DND-41 (cell line): ENCODE measurements around the gene EDN3.

Source experiments
- ATAC-seq: fragments of 200-7000 bp; cut with Tn5 transposase; 3 replicates; pipeline ENCODE4 v1.9.1; 2021; ENCODE audit warnings: low read depth; ENCODE audit not compliant: insufficient read depth
- DNase-seq: peaks from one replicate; pipeline ENCODE4 v3.0.0-alpha.2; 2020
- H2AFZ ChIP-seq: 2 replicates; pipeline ENCODE4 v1.6.0; 2012; ENCODE audit warnings: low read depth, low read length
- H3K27ac ChIP-seq: 2 replicates; pipeline ENCODE4 v1.5.1; 2012; ENCODE audit warnings: low read length, inconsistent platforms
- H3K27me3 ChIP-seq: fragments of 200-600 bp; sonication (generic); 2 replicates; pipeline ENCODE4 v1.6.0; 2012; ENCODE audit warnings: low read length, mild to moderate bottlenecking, inconsistent platforms; ENCODE audit not compliant: insufficient read depth, poor library complexity
- H3K36me3 ChIP-seq: 2 replicates; pipeline ENCODE4 v1.5.1; 2012; ENCODE audit warnings: low read length, inconsistent platforms; ENCODE audit not compliant: insufficient read depth
- H3K4me1 ChIP-seq: 2 replicates; pipeline ENCODE4 v1.5.1; 2012; ENCODE audit warnings: mild to moderate bottlenecking, low read length; ENCODE audit not compliant: insufficient read depth
- H3K4me2 ChIP-seq: 2 replicates; pipeline ENCODE4 v1.6.0; 2012; ENCODE audit warnings: mild to moderate bottlenecking, moderate library complexity, low read length, inconsistent platforms; ENCODE audit not compliant: insufficient read depth
- H3K4me3 ChIP-seq, 2 experiments: fragments of 200-600 bp in 1 of 2; shearing (Covaris generic) in 1 of 2; 2 replicates each; pipeline ENCODE4 v1.5.1; 2012 to 2016; ENCODE audit warnings: inconsistent platforms in 2 of 2, low read length in 2 of 2, mild to moderate bottlenecking in 2 of 2, low read depth in 1 of 2, moderate library complexity in 1 of 2
- H3K79me2 ChIP-seq: 2 replicates; pipeline ENCODE4 v1.6.0; 2012; ENCODE audit warnings: low read length, inconsistent platforms; ENCODE audit not compliant: insufficient read depth
- H3K9ac ChIP-seq: 2 replicates; pipeline ENCODE4 v1.6.0; 2012; ENCODE audit warnings: low read depth, mild to moderate bottlenecking, inconsistent platforms, low read length, moderate library complexity
- H3K9me3 ChIP-seq: 2 replicates; pipeline ENCODE4 v1.5.1; 2012; ENCODE audit warnings: low read length, moderate library complexity, mild to moderate bottlenecking, inconsistent platforms; ENCODE audit not compliant: insufficient read depth, severe bottlenecking
- H4K20me1 ChIP-seq: 2 replicates; pipeline ENCODE4 v1.6.0; 2012; ENCODE audit warnings: low read length; ENCODE audit not compliant: insufficient read depth
- EZH2 ChIP-seq: IDR thresholded peaks from 3 replicates; pipeline ENCODE4 v1.6.1; 2012; ENCODE audit warnings: borderline replicate concordance, low read depth, mild to moderate bottlenecking, moderate library complexity, low read length, inconsistent platforms; ENCODE audit not compliant: severe bottlenecking
- TF ChIP-seq, protein P1 (sequence below): IDR thresholded peaks from 2 replicates; pipeline ENCODE4 v1.5.1; 2012; ENCODE audit warnings: borderline replicate concordance, low read length, moderate library complexity, mild to moderate bottlenecking; ENCODE audit not compliant: poor library complexity, severe bottlenecking; ENCODE audit errors: extremely low read depth

Gene EDN3

GRCh38 chr20:59268870-59269269, 31.5 kb upstream of the EDN3 start:
- Histone ChIP-seq H3K4me2 (no peak overlapping the region), H3K27ac (no peak overlapping the region), H3K27me3 (peaks cover 52% of the 10 kb centered on the region), H3K9ac (no peak overlapping the region), H3K79me2 (no peaks in the 10 kb centered on the region), H2AFZ (no peak overlapping the region), H3K9me3 (no peaks in the 10 kb centered on the region), H3K4me1 (no peaks in the 10 kb centered on the region), H4K20me1 (peaks cover 3% of the 10 kb centered on the region; the same call in 1 of the 2 replicates), H3K36me3 (no peaks in the 10 kb centered on the region), H3K4me3 (no peak overlapping the region)
- ATAC-seq: no peak
- TF ChIP-seq, protein P1, sequence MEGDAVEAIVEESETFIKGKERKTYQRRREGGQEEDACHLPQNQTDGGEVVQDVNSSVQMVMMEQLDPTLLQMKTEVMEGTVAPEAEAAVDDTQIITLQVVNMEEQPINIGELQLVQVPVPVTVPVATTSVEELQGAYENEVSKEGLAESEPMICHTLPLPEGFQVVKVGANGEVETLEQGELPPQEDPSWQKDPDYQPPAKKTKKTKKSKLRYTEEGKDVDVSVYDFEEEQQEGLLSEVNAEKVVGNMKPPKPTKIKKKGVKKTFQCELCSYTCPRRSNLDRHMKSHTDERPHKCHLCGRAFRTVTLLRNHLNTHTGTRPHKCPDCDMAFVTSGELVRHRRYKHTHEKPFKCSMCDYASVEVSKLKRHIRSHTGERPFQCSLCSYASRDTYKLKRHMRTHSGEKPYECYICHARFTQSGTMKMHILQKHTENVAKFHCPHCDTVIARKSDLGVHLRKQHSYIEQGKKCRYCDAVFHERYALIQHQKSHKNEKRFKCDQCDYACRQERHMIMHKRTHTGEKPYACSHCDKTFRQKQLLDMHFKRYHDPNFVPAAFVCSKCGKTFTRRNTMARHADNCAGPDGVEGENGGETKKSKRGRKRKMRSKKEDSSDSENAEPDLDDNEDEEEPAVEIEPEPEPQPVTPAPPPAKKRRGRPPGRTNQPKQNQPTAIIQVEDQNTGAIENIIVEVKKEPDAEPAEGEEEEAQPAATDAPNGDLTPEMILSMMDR: no peak
- TF ChIP-seq EZH2: no peak
- no peak for DNase-seq

GRCh38 chr20:59269411-59270025, 30.9 kb upstream of the EDN3 start:
- no peaks in the 10 kb centered on the region for H3K4me1 ChIP-seq
- H3K4me2 ChIP-seq: no peak overlapping the region
- ATAC-seq (no peak), DNase-seq (no peak)
- no peak overlapping the region for H3K27ac ChIP-seq
- no peaks in the 10 kb centered on the region for H3K79me2 ChIP-seq
- H3K9ac ChIP-seq: no peak overlapping the region
- no peak overlapping the region for H2AFZ ChIP-seq
- H3K4me3 ChIP-seq: no peak overlapping the region
- H3K9me3 ChIP-seq: no peaks in the 10 kb centered on the region
- H3K27me3 ChIP-seq: peaks cover 51% of the 10 kb centered on the region
- H4K20me1 ChIP-seq: peaks cover 3% of the 10 kb centered on the region; the same call in 1 of the 2 replicates
- TF ChIP-seq EZH2: no peak
- TF ChIP-seq, protein P1: no peak
- no peaks in the 10 kb centered on the region for H3K36me3 ChIP-seq

DNA sequence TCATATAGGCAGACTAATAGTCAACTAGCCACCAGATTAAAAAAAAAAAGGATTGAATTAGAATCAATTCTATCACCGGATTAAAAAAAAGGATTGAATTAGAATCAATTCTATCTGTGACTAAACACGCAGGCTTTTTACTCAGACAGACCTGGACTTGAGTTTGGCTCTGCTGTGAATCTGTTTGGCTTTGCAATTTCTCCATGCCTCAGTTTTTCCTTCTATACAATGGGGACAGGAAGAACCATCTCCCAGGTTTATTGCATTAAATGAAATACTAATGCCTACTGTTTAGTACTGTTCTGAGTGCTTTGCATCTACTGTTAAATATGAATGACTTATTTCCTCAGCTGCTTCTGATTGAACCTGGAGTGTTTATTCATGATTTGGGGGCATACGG, 30.0 kb upstream of the EDN3 start:
- Histone ChIP-seq H3K9ac (no peak overlapping the region), H3K79me2 (no peaks in the 10 kb centered on the region), H3K36me3 (no peaks in the 10 kb centered on the region), H3K27me3 (peaks cover 44% of the 10 kb centered on the region), H3K27ac (no peak overlapping the region), H4K20me1 (peaks cover 3% of the 10 kb centered on the region; the same call in 1 of the 2 replicates), H3K9me3 (no peaks in the 10 kb centered on the region), H3K4me2 (no peak overlapping the region), H3K4me3 (no peak overlapping the region), H2AFZ (no peak overlapping the region), H3K4me1 (no peaks in the 10 kb centered on the region)
- ATAC-seq (no peak), DNase-seq (no peak)
- TF ChIP-seq, protein P1: no peak
- TF ChIP-seq EZH2: no peak

DNA sequence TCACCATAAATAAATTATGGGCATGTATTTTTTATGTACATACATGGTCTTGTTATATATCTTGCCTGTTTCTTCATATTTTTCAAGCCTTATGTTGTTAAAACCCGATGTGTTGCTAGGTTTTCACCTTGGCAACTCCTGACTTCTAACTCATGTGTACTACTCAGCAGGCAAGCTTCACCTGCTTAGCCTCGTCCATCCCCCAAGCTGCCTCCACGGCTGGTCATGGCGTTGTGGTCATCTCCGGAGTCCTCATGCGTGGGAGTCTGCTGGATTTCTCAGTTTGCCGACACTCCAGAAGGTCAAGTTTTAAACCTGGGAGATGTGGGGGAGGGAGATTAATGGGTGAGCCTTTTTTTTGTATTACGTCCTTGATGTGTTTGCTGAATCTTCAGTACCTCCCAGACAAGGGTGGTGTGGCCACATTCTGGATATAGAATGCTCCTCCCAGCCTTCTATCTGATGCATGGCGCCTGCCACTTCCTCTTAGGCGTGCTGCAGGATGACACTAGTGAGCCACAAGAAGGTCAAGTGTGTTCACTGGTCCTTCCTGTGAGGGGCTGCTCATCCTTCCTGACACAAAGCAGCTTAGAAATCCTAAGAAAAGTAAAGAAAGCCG, 26.6 kb upstream of the EDN3 start:
- Histone ChIP-seq H3K36me3 (no peaks in the 10 kb centered on the region), H3K9me3 (no peaks in the 10 kb centered on the region), H3K4me2 (no peak overlapping the region), H3K27ac (no peak overlapping the region), H3K9ac (no peak overlapping the region), H3K4me1 (no peaks in the 10 kb centered on the region), H3K79me2 (no peaks in the 10 kb centered on the region), H3K4me3 (no peak overlapping the region), H3K27me3 (peaks cover 34% of the 10 kb centered on the region), H2AFZ (no peak overlapping the region), H4K20me1 (peaks cover 3% of the 10 kb centered on the region; the same call in 1 of the 2 replicates)
- ATAC-seq (no peak), DNase-seq (no peak)
- TF ChIP-seq, protein P1: no peak
- TF ChIP-seq EZH2: no peak
